NCI-H2107 treated with DMSO at 0.1 percent for 48 hours (cell line): ENCODE data around the gene MEF2D.
A peak's percentile ranks its signal among the peaks of the same experiment; 100 is the strongest.

Experiments
- DNase-seq: peaks from one replicate; lab custom pipeline; 2025; ENCODE audit not compliant: unreplicated experiment; lab: John Stamatoyannopoulos, UW

The MEF2D gene

GRCh38 chr1:156525071-156525501 lies 24.5 kb upstream of the MEF2D start:
- no peak for DNase-seq

GRCh38 chr1:156524481-156524869 lies 23.9 kb upstream of the MEF2D start:
- no peak for DNase-seq

- DNase-seq, result no peak
These were observed 23.4 kb upstream of the MEF2D start for GRCh38 chr1:156523801-156524480.

- DNase-seq, result no peak
These were observed 21.9 kb upstream of the MEF2D start for GRCh38 chr1:156522443-156522970.

- DNase-seq, result no peak
These were observed 17.2 kb upstream of the MEF2D start for GRCh38 chr1:156517748-156518147.

- DNase-seq, result no peak
These were observed 16.2 kb upstream of the MEF2D start for GRCh38 chr1:156516821-156517220.

GRCh38 chr1:156515956-156516355 lies 15.4 kb upstream of the MEF2D start:
- DNase-seq, result no peak

GRCh38 chr1:156513185-156513584 lies 12.6 kb upstream of the MEF2D start:
- no peak for DNase-seq

GRCh38 chr1:156511644-156512043 lies 11.1 kb upstream of the MEF2D start:
- DNase-seq, result no peak

GRCh38 chr1:156510709-156511108 lies 10.1 kb upstream of the MEF2D start:
- no peak for DNase-seq

- DNase-seq, result no peak
These were observed 9.0 kb upstream of the MEF2D start for GRCh38 chr1:156509424-156510034.

GRCh38 chr1:156508955-156509234 lies 8.3 kb upstream of the MEF2D start:
- DNase-seq, result no peak

GRCh38 chr1:156508205-156508954 lies 7.8 kb upstream of the MEF2D start:
- DNase-seq, result no peak

- no peak for DNase-seq
These were observed 5.9 kb upstream of the MEF2D start for GRCh38 chr1:156506450-156506849.

GRCh38 chr1:156505679-156506298 lies 5.2 kb upstream of the MEF2D start:
- DNase-seq, result no peak

GRCh38 chr1:156504821-156505678 lies 4.5 kb upstream of the MEF2D start:
- peak; percentile 89 for DNase-seq

- no peak for DNase-seq
These were observed 3.9 kb upstream of the MEF2D start for GRCh38 chr1:156504438-156504813.

GRCh38 chr1:156503698-156504437 lies 3.3 kb upstream of the MEF2D start:
- no peak for DNase-seq

- no peak for DNase-seq
These were observed 2.5 kb upstream of the MEF2D start for GRCh38 chr1:156502894-156503697.
